ENCODE results near the gene TOMM40L.

- TF ChIP-seq POLR2A (IDR thresholded peaks at IDR 0.05), result no peak
- no peak for TF ChIP-seq CTCF (IDR thresholded peaks at IDR 0.05)
- TF ChIP-seq POLR2AphosphoS5 (IDR thresholded peaks at IDR 0.05), result no peak
These were observed 4.0 kb downstream of the TOMM40L start for GRCh38 chr1:161229896-161230295.

Measured in sigmoid colon (tissue), 4 donors.